GM18861 (cell line): Measurements from ENCODE around the gene C1QL3.

Experiments used
- ATAC-seq: cut with Tn5 transposase; IDR thresholded peaks from one replicate; pipeline ENCODE4 v1.9.1; 2021; ENCODE audit not compliant: unreplicated experiment

The C1QL3 gene

DNA sequence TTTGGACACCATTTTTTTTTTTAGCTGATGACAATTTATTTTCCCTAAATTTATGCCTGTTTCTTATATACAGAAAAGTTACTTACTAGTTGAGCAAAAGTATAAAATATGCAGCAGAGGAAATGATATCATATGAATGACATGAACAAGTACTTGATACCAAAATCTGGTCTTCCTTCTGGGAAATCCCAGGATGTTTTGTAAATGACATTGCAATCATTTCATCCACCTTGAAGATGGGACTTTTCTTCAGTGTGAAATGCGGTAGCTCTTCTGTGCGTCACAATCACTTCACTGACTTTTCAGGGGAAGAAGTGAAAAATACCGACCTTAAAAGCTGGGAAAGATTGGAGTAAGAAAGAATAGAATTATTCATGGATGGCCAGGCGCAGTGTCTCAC lies 23.8 kb downstream of the C1QL3 start:
- ATAC-seq = no peak

DNA sequence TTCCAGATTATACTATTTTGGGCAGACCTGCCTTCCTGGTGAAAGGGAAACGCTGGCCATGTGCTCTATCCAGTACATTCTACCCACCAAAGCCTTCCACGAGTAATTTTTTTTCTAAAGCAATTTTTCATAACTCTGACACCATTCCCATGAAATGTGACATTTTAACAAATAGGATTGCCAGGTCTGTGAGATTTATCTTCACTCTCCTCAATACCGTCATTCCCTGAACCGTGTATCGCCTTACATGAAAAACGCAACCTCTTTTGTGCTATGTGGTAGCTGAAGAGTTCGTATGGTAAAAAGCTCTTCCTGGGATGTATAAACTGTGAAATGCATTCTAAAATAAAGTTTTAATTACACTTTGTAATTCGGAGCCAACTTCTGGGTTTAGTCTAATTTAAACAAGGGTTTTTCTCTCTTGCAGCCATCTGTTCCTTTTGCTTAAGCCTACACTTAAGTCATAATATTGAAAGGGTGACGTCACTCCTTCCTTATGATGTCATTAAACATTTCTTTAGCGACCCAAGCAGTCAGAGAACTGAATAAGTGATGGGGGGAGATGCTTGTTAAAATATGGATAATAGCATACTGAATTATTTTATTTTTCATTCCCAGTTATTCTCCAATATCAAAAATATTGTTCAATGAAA lies 27.7 kb downstream of the C1QL3 start:
- ATAC-seq = no peak

- no peak for ATAC-seq
Observed at GRCh38 chr10:16491933-16492332, 29.7 kb downstream of the C1QL3 start.

GRCh38 chr10:16490511-16490910 lies 31.2 kb downstream of the C1QL3 start:
- no peak for ATAC-seq

DNA sequence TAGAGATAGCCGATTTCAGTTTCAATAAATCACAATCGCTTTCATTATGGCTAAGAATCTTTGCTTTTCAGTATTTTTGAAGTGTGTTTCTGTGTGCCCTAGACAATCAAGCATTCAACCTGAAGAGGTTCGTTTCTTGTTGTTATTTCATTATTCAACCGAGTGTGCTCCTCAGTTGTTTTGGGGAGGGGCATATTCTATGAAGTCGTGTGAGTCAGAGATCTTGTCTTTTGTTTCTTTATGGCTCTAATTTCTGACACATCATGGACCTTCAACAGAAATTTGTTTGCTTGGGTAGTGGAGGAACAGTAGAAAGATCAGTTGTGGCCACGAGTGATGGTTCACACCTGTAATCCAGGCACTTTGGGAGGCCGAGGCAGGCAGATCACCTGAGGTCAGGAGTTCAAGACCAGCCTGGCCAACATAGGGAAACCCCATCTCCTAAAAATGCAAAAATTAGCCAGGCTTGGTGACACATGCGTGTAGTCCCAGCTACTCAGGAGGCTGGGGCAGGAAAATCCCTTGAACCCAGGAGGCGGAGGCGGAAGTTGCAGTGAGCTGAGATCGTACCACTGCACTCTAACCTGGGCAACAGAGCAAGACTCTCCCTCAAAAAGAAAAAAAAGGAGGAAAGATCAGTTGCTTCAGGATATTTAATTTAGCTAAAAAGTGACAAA lies 38.3 kb downstream of the C1QL3 start:
- ATAC-seq = no peak

DNA sequence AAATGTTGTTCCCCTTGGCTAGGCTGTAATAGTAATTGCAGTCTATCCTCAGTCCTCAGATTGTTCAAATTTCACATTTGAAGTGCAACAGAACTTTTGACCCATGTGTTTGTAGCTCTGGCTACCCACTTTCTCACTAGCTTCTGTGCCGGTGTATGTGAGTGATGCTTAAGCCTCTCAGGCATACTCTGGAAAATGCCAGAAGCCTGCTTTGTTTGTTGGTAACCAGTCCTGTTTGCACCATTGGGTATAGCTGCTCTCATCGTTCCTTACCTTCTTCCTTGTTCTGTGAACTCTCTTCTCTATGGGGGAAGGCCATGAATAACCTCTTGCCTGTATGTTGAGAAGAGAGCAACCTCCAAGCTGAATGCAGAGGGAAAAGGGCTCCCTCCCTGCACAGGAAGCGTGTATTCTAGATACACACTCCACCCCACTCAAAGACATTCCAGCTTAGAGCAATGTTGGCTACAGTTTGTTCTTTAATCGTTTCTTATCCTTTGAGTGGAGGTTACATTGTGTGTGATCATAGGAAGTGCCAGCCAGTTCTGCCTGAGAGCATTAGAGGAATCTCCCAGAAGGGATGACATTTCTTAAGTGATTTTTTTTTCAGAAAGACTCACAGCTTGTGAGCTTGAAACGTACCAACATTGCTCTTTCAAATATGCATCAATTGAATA lies 40.5 kb downstream of the C1QL3 start:
- no peak for ATAC-seq

DNA sequence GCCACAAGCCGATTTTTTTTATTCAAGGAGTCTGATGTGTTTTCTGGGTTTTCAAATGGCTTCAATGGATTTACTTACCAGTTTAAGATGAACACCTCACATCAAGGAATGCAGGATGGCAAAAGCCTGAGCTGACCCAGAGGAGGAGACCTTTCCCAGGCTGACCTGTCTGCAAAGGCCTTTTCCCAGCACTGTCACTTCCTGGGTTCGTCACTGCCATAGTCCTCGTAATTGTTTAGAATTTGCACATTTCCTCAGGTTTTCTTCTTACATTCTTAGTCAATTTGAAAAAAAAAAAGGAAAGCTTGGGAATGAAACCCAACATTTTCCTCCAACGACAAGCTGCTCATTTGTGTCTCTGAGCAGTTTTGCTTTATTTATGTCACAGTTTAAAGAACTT lies 42.9 kb downstream of the C1QL3 start:
- ATAC-seq = no peak

GRCh38 chr10:16477757-16478156 lies 43.9 kb downstream of the C1QL3 start:
- no peak for ATAC-seq

DNA sequence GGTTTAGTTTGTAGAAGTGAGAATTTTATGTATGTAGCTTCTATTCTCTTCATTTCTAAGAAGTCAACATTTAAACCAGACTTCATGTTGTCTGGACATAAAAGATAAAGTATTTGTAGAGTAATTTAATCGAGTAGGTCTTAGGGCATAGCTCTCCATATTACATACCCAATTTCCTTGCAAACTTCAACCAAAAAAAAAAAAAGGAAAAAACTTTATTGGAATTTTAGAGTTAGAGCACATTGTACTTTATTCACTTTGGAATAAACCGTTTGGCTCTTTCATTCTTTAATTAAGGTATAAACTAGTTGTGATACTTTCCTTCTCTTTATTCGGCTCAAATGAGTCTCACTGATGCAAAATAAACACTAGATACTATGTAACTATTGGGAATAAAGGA lies 48.9 kb downstream of the C1QL3 start:
- ATAC-seq = no peak

DNA sequence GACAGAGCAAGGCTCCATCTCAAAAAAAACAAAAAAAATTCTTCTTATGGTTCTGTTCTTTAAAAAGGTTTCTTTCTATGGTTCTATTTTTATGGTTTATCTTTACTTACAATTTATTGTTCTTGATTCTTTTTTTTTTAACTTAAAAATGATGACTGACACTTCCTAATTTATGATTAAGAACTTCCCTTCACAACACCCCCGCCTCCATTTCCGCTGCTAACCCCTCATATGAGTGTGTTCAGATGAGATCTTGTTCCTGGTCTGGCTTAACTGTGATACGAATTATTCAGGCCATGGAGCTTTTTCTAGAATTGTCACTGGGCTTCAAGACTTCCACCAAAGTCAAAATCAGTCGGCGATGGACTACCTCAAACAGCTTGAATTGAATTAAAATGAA lies 50.9 kb downstream of the C1QL3 start:
- ATAC-seq = no peak

DNA sequence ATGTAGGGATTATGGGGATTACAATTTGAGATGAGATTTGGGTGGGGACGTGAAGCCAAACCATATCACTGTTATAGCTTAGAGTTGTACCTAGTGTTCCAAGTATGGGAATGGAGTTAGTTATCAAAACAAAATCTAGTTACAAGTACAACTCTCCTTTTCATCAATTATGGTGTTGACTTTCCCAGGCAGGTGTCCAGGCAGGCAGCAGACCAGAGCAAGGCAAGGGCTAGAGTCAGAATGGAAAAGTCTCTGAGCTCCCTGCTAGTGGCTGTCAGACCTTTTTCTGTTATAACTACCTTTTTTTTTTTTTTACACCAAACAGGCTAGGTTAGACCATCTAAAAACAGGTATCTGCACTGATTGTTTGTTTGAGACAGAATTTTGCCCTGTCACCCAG lies 55.7 kb downstream of the C1QL3 start:
- no peak for ATAC-seq
